Measurements from ENCODE around the gene MPP4. TPM values are rescaled to one million over a fixed set of nuclear protein-coding genes. Genes with fewer than 3 reads are reported as not detected.

MPP4 gene
- total RNA-seq, 1 donor from 2014 or later, result not detected

- Histone ChIP-seq H3K36me3 (peaks cover 37 to 56% of the 10 kb centered on the region in 2 donors), H3K9me3 (peaks cover 0 to 10% of the 10 kb centered on the region in 2 donors), H3K4me3 (no peak overlapping the region), H3K27ac (no peak overlapping the region), H3K27me3 (no peaks in the 10 kb centered on the region), H3K4me1 (no peaks in the 10 kb centered on the region)
- DNase-seq (ENCODE audit: low spot score in 2 of 2), result no peak
- no peak for TF ChIP-seq CTCF (IDR thresholded peaks at IDR 0.05)
- intact Hi-C loops (cut with DNase I), result no loop called here
Measured at GRCh38 chr2:201733544-201733943, 35.1 kb upstream of the MPP4 start.

- no peaks in the 10 kb centered on the region for H3K4me1 ChIP-seq
- no peaks in the 10 kb centered on the region for H3K27me3 ChIP-seq
- TF ChIP-seq CTCF (IDR thresholded peaks at IDR 0.05), result no peak
- intact Hi-C loops (cut with DNase I), result no loop called here
- H3K9me3 ChIP-seq, result no peaks in the 10 kb centered on the region
- no peak for DNase-seq (ENCODE audit: low spot score in 2 of 2)
- peaks cover 44 to 63% of the 10 kb centered on the region in 2 donors for H3K36me3 ChIP-seq
- no peak overlapping the region for H3K4me3 ChIP-seq
- H3K27ac ChIP-seq, result no peak overlapping the region
Measured at GRCh38 chr2:201730651-201731285, 32.3 kb upstream of the MPP4 start.

GRCh38 chr2:201715459-201715858 is 17.0 kb upstream of the MPP4 start:
- Histone ChIP-seq H3K27ac (no peak overlapping the region), H3K4me3 (no peak overlapping the region), H3K36me3 (peaks cover 53 to 72% of the 10 kb centered on the region in 2 donors), H3K9me3 (peaks cover 0 to under 1% of the 10 kb centered on the region in 2 donors), H3K27me3 (no peaks in the 10 kb centered on the region), H3K4me1 (no peaks in the 10 kb centered on the region)
- intact Hi-C loops (cut with DNase I), result no loop called here
- no peak for TF ChIP-seq CTCF (IDR thresholded peaks at IDR 0.05)
- DNase-seq (ENCODE audit: low spot score in 2 of 2), result no peak

GRCh38 chr2:201712726-201713125 is 14.3 kb upstream of the MPP4 start:
- no peaks in the 10 kb centered on the region for H3K27me3 ChIP-seq
- no peaks in the 10 kb centered on the region for H3K9me3 ChIP-seq
- no peak for TF ChIP-seq CTCF (IDR thresholded peaks at IDR 0.05)
- DNase-seq (ENCODE audit: low spot score in 2 of 2), result no peak
- intact Hi-C loops (cut with DNase I), result no loop called here
- H3K4me3 ChIP-seq, result no peak overlapping the region
- H3K27ac ChIP-seq, result no peak overlapping the region
- H3K36me3 ChIP-seq, result peaks cover 48 to 64% of the 10 kb centered on the region in 2 donors
- H3K4me1 ChIP-seq, result no peaks in the 10 kb centered on the region

GRCh38 chr2:201709747-201710146 is 11.3 kb upstream of the MPP4 start:
- intact Hi-C loops (cut with DNase I), result no loop called here
- Histone ChIP-seq H3K27ac (no peak overlapping the region), H3K36me3 (peaks cover 47 to 48% of the 10 kb centered on the region in 2 donors), H3K4me3 (no peak overlapping the region), H3K27me3 (no peaks in the 10 kb centered on the region), H3K9me3 (no peaks in the 10 kb centered on the region), H3K4me1 (no peaks in the 10 kb centered on the region)
- no peak for DNase-seq (ENCODE audit: low spot score in 2 of 2)
- no peak for TF ChIP-seq CTCF (IDR thresholded peaks at IDR 0.05)

GRCh38 chr2:201709049-201709448 is 10.6 kb upstream of the MPP4 start:
- H3K27me3 ChIP-seq, result no peaks in the 10 kb centered on the region
- no peak overlapping the region for H3K4me3 ChIP-seq
- no peak for TF ChIP-seq CTCF (IDR thresholded peaks at IDR 0.05)
- no peak overlapping the region for H3K27ac ChIP-seq
- intact Hi-C loops (cut with DNase I), result no loop called here
- no peaks in the 10 kb centered on the region for H3K9me3 ChIP-seq
- peaks cover 42 to 48% of the 10 kb centered on the region in 2 donors for H3K36me3 ChIP-seq
- no peak for DNase-seq (ENCODE audit: low spot score in 2 of 2)
- H3K4me1 ChIP-seq, result no peaks in the 10 kb centered on the region

Measured in ascending aorta (tissue), 2 donors.